Activated naive CD8-positive, alpha-beta T cell (primary cell): Measurements from ENCODE around the gene MGAT3.

ENCODE experiments used
- H3K27ac Mint-ChIP-seq: one replicate; pipeline ENCODE4 v1.8.0; 2021; ENCODE audit warnings: mixed read lengths
- H3K27me3 Mint-ChIP-seq: one replicate; pipeline ENCODE4 v1.8.0; 2021; ENCODE audit warnings: mixed read lengths
- H3K36me3 Mint-ChIP-seq: one replicate; pipeline ENCODE4 v1.8.0; 2021; ENCODE audit warnings: mixed read lengths
- H3K4me1 Mint-ChIP-seq: one replicate; pipeline ENCODE4 v1.8.0; 2021; ENCODE audit warnings: low read depth, mixed read lengths
- H3K4me3 Mint-ChIP-seq: one replicate; pipeline ENCODE4 v1.8.0; 2021; ENCODE audit warnings: mild to moderate bottlenecking, mixed read lengths
- H3K9me3 Mint-ChIP-seq: one replicate; pipeline ENCODE4 v1.8.0; 2021; ENCODE audit warnings: low read depth, mixed read lengths

The MGAT3 gene

DNA sequence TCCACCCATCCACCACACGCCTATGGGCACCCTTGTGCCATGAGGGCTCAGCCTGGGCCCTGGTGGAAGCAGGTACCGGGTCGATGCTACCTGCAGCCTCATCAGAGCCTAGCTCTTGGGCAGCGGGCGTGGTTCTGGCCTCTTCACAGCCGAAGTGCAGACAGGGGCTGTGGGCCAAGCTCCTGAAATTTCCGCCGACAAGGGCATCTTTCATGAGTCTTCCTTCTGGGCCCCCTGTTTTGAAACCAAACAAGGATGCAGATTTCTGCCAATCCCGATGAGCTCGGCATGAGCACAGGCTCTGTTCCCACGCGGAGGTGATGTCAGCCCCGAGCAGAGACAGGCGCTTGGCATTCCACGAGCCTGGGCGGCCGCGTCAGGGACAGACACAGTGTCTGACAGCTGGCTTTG is 22.6 kb upstream of the MGAT3 start:
- Mint-ChIP-seq H3K4me1 (peaks cover 13% of the 10 kb centered on the region), H3K4me3 (no peak overlapping the region), H3K36me3 (no peaks in the 10 kb centered on the region), H3K9me3 (no peaks in the 10 kb centered on the region), H3K27me3 (peaks cover 3% of the 10 kb centered on the region), H3K27ac (no peak overlapping the region)

DNA sequence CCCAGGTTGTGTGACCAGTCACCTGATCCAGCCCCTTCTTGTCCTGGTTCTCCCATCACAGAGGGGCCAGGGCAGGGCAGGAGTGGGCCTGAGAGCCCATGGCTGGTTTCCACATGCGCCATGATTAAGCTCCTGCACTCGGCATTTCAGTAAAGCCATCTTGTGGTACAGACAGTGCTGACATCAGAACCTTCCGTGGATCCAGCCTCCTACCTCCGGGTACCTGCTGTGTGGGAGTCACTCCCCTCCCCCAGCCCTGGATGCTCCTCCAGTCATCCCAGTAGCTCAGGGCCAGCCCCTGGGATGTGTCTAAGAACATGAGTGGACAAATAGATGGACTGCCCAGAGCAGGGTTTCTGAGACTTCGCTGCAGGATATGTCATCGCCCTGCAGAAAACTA is 22.1 kb upstream of the MGAT3 start:
- Mint-ChIP-seq H3K36me3 (no peaks in the 10 kb centered on the region), H3K27me3 (peaks cover 4% of the 10 kb centered on the region), H3K4me1 (peaks cover 13% of the 10 kb centered on the region), H3K27ac (no peak overlapping the region), H3K9me3 (no peaks in the 10 kb centered on the region), H3K4me3 (no peak overlapping the region)

DNA sequence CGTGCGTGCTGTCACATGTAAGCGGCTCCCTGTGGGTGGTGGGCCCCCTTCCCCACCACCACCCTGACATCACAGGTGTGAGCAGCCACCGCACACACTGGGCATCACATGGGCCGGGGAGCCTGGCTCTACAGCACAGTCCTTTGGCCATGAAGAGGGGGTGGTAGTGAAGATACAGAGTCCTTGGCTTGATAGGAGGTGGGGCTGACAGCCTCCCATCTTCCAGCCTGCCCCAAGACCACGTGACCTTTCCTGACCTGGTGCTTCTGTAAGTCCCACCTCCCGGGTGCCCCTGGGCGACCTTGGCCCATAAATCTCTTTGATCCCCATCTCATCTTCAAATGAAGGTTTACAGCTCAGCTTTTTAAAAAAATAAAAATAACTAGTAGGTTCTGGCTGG is 21.2 kb upstream of the MGAT3 start:
- Mint-ChIP-seq H3K27me3 (peaks cover 4% of the 10 kb centered on the region), H3K4me3 (no peak overlapping the region), H3K27ac (no peak overlapping the region), H3K36me3 (no peaks in the 10 kb centered on the region), H3K4me1 (peaks cover 13% of the 10 kb centered on the region), H3K9me3 (no peaks in the 10 kb centered on the region)

- Mint-ChIP-seq H3K36me3 (no peaks in the 10 kb centered on the region), H3K4me1 (peaks cover 16% of the 10 kb centered on the region), H3K27me3 (peaks cover 4% of the 10 kb centered on the region), H3K9me3 (no peaks in the 10 kb centered on the region), H3K27ac (no peak overlapping the region), H3K4me3 (no peak overlapping the region)
These were observed 18.8 kb upstream of the MGAT3 start for GRCh38 chr22:39437791-39438704.

DNA sequence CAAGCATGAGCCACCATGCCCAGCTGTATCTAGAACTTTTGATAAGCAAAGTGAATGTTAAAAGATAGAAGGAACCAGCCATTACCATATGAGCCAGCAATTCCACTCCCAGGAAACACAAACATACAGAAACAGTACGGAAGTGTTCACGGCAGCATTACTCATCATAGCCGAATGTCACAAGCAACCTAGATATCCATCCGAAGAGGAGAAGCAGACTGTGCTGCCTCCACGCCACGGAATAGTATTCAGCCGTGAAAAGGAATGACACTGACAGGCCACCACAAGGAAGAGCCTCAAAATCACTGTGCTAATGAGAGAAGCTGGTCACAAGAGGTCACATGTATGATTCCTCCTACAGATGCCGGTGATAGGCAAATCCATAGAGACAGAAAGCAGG is 17.6 kb upstream of the MGAT3 start:
- no peaks in the 10 kb centered on the region for H3K9me3 Mint-ChIP-seq
- peaks cover 16% of the 10 kb centered on the region for H3K4me1 Mint-ChIP-seq
- H3K27me3 Mint-ChIP-seq: peaks cover 4% of the 10 kb centered on the region
- no peak overlapping the region for H3K27ac Mint-ChIP-seq
- no peak overlapping the region for H3K4me3 Mint-ChIP-seq
- H3K36me3 Mint-ChIP-seq: no peaks in the 10 kb centered on the region

GRCh38 chr22:39443398-39443797 is 13.4 kb upstream of the MGAT3 start:
- Mint-ChIP-seq H3K4me1 (peaks cover 24% of the 10 kb centered on the region), H3K27ac (no peak overlapping the region), H3K36me3 (no peaks in the 10 kb centered on the region), H3K9me3 (no peaks in the 10 kb centered on the region), H3K27me3 (peaks cover 4% of the 10 kb centered on the region), H3K4me3 (no peak overlapping the region)

DNA sequence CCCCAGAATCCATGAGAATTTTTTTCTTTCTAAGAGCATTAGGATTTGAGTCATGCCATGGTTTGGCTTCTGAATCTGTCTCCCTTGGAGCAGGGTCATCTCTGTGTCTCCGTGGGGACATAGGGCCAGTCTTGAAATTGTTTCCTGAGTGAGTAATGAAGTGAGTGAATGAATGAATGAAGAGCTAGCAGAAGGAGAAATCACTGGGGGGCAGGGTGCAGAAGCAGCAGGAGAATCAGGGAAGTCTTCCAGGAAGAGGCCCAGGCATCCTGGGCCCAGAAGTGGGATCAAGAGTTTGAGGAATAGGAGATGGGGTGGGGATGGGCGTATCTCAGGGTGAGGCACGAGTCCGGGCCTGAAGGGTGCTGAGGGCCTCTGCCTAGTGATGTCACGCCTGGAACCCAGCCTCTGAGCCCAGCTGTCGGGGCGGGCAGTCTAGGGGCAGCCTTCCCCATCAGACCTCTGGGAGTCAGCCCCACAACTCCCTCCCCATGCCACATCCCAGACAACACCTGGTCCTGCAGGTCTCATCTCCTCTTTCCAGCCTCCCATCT is 12.5 kb upstream of the MGAT3 start:
- Mint-ChIP-seq H3K27me3 (peaks cover under 1% of the 10 kb centered on the region), H3K4me1 (peaks cover 21% of the 10 kb centered on the region), H3K27ac (no peak overlapping the region), H3K4me3 (no peak overlapping the region), H3K36me3 (no peaks in the 10 kb centered on the region), H3K9me3 (no peaks in the 10 kb centered on the region)

DNA sequence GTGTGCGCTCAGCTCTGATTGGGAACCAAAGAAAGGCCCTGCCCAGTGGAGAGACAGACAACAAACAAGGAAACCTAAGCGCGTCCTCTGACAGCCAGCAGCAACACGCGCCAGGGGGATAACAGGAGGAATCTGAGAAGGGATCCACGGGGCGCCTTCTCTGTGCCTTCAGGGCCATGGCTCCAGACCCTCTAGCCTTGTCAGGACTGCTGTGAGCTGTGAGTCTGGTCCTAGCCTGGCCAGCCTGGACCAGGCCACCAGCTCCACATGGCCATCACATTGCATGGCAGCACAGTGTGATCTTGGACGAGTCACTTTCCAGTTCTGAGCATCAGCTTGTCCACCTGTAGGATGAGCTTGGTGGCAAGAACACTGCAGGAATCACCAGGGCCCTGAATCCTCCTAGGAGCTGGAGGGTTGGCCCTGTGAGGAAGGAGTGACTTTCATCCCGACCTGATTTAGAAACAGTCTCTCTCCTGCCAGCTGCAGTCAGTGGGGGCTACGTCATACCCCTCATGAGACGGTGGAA is 11.8 kb upstream of the MGAT3 start:
- peaks cover 27% of the 10 kb centered on the region for H3K4me1 Mint-ChIP-seq
- H3K4me3 Mint-ChIP-seq: no peak overlapping the region
- no peaks in the 10 kb centered on the region for H3K27me3 Mint-ChIP-seq

DNA sequence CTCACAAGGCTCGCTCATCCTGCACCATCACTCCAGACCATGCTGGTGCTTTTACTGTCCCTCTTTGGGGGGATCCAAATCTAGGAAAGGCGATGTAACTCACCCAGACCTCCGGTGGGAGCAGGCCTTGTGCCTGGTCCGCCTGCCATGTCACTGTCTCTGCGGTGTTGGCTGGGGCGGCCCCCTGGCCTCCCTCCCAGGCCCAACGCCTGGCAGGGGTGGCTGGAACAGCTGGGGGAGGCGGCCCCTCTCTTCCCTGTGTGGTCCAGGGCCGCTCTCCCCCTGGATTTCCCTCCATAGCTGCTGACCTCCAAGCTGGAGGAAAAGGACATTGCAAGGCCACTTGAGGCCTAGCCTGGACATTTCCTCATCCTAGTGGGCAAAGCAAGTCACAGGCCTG is 11.1 kb upstream of the MGAT3 start:
- Mint-ChIP-seq H3K4me3 (no peak overlapping the region), H3K27me3 (no peaks in the 10 kb centered on the region), H3K4me1 (peaks cover 29% of the 10 kb centered on the region), H3K36me3 (peaks cover 2% of the 10 kb centered on the region), H3K9me3 (no peaks in the 10 kb centered on the region), H3K27ac (no peak overlapping the region)

More for the DNA sequence above, 11.8 kb upstream of the MGAT3 start:
- Mint-ChIP-seq H3K36me3 (peaks cover 1% of the 10 kb centered on the region), H3K27ac (no peak overlapping the region), H3K9me3 (no peaks in the 10 kb centered on the region)

DNA sequence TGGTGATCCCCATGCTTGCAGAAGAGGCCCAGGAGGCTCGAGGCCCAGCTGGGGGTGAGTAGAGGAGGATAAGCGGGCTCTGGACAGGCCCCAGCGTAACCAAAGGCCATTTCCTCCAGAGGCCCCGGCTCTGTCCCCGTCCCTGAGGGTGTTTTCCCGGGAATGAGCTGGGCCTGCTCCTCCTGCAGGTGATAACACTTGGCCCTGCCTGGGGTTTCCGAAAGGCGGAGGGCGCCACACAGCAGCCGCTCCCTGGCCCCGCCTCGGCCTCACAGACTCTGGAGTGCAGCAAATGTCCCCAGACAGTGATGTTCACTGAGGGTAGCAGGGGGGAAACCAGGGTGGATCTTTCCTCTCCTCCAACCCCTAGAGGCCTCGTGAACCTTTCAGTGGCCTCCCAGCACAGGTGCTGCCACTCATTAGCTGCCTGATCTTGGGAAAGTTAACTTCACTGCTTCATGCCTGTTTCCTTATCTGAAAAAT is 10.5 kb upstream of the MGAT3 start:
- Mint-ChIP-seq H3K9me3 (no peaks in the 10 kb centered on the region), H3K27me3 (no peaks in the 10 kb centered on the region), H3K4me3 (no peak overlapping the region), H3K4me1 (peaks cover 30% of the 10 kb centered on the region), H3K36me3 (peaks cover 2% of the 10 kb centered on the region), H3K27ac (no peak overlapping the region)

DNA sequence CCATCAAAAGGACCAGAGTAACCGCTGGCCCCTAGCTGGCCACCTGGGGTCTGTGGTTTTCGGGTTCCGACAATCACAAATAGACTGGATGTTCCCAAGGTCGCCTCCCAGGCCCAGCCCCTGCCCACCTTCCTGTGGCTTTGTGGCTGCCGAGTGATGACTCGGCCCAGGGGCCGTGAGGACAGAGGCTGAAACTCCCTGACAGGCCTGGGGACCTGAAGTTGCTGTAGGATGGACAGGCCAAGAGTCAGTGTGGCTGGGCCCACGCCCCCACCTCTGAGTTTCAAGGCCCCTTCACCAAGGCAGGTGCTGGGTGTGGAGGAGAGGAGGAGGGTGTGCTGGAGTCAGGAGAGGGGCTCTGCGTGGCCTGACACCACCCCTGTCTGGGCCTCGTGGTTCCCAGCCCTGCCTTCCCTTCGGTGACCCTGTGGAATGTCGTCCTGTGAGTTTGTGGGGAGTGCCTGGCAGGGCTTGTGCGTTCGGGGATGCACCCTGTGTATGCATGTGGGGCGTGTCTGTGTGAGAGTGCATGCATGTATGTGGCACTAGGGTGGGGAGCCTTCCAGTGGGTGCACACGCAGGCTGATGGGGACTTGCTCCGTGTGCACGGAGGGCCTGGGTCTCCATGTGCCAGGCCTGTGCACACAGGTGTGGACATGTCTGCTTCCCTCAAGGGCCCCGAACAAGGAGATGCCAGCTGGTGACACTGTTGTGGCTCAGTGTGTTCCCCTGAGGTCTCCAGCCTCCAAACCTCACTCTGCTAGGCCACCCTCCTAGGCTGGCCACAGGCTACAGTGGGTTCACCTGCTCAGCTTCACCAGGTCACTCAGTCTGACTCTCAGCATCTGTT is 8.4 kb upstream of the MGAT3 start:
- H3K9me3 Mint-ChIP-seq: no peaks in the 10 kb centered on the region
- peaks cover 35% of the 10 kb centered on the region for H3K4me1 Mint-ChIP-seq
- H3K27ac Mint-ChIP-seq: no peak overlapping the region
- peaks cover 2% of the 10 kb centered on the region for H3K36me3 Mint-ChIP-seq
- no peak overlapping the region for H3K4me3 Mint-ChIP-seq
- no peaks in the 10 kb centered on the region for H3K27me3 Mint-ChIP-seq

DNA sequence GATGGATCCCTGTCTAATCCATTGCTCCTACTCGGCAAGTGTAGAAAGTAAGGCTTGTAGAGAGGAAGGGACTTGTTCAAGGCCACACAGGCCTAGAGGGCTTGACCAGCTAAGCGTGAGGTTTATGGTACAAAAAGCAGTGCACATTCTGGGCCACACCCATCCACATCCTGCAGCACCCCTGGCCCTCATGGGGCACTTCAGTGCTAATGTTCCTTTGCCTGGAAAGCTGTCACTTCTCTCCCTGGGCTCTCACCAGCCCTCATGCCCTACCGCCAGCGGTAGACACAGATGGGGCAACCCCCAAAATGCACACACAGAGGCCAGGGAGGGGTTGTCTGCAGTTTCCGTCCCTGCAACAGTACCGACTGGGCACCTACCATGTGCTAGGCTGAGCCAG is 7.1 kb upstream of the MGAT3 start:
- Mint-ChIP-seq H3K36me3 (peaks cover 2% of the 10 kb centered on the region), H3K27ac (no peak overlapping the region), H3K4me1 (peaks cover 35% of the 10 kb centered on the region)

GRCh38 chr22:39450258-39450955 is 6.4 kb upstream of the MGAT3 start:
- Mint-ChIP-seq H3K4me1 (peaks cover 38% of the 10 kb centered on the region), H3K9me3 (no peaks in the 10 kb centered on the region), H3K36me3 (peaks cover 2% of the 10 kb centered on the region), H3K4me3 (no peak overlapping the region), H3K27me3 (no peaks in the 10 kb centered on the region), H3K27ac (no peak overlapping the region)

More for the DNA sequence above, 7.1 kb upstream of the MGAT3 start:
- no peak overlapping the region for H3K4me3 Mint-ChIP-seq
- H3K9me3 Mint-ChIP-seq: no peaks in the 10 kb centered on the region
- H3K27me3 Mint-ChIP-seq: no peaks in the 10 kb centered on the region

DNA sequence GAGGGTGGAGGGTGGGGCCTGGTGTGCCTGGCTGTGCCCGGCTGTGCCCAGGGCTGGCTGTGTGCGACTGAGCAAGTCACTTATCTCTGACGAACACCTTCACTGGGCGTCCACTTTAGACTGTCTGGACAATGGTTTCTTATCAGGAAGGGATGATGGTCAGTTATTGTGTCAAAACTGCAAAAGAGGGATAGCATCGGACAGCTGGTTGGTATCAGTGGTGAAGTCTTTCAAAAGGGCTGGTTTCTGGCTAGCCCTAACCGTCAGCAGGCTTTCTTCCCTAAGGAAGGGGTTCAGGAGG is 4.1 kb upstream of the MGAT3 start:
- Mint-ChIP-seq H3K4me1 (peaks cover 38% of the 10 kb centered on the region), H3K27ac (no peak overlapping the region), H3K36me3 (peaks cover 2% of the 10 kb centered on the region), H3K27me3 (no peaks in the 10 kb centered on the region), H3K9me3 (no peaks in the 10 kb centered on the region), H3K4me3 (no peak overlapping the region)
